ENCODE measurements around the gene KCNH2.

DNA sequence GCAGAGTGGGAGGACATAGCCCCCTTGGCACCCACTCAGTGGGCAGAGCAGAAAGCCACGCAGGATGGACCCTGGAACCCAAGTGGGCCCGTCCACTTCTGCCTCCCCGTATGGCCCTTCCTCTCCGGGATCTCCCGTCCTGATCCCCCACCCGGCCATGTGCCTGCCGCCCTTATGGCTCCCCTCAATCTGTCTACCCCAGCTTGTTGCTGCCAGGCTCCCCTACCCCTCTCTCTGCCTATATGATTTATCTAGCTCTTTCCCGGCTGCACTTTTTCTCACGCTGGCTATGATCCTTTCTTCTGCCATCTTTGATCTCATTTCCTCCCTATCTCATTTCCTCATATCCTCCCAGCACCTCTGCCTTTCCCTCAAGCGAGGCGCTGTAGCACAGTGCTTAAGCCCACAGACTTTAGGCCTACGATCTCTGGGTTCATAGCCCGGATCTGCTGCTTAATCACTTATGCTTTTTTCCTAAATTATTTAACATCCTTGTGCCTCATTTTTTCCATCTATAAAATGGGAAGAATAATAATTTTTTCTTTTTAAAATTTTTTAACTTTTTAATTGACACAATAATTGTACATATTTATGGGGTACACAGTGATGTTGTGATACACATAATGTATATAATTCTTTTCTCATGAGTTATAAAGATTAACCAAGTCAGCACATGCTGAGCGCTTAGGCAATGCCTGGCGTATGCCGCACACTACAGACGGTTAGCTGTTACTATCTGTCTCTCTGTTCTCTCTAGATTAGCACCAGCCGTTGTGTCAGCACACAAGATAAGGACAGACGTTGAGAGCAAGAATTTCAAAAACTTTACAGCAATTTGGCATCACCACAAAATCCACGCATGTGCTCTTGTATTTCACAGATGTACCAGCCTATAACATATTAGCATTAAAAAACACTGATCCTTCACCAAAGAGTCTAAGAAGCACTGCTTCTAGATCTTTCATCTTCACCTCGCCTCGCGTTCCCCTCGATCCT is 18.1 kb downstream of the KCNH2 start:
- TF ChIP-seq, protein P1, sequence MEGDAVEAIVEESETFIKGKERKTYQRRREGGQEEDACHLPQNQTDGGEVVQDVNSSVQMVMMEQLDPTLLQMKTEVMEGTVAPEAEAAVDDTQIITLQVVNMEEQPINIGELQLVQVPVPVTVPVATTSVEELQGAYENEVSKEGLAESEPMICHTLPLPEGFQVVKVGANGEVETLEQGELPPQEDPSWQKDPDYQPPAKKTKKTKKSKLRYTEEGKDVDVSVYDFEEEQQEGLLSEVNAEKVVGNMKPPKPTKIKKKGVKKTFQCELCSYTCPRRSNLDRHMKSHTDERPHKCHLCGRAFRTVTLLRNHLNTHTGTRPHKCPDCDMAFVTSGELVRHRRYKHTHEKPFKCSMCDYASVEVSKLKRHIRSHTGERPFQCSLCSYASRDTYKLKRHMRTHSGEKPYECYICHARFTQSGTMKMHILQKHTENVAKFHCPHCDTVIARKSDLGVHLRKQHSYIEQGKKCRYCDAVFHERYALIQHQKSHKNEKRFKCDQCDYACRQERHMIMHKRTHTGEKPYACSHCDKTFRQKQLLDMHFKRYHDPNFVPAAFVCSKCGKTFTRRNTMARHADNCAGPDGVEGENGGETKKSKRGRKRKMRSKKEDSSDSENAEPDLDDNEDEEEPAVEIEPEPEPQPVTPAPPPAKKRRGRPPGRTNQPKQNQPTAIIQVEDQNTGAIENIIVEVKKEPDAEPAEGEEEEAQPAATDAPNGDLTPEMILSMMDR (conservative IDR thresholded peaks at IDR 0.05 in 1 of 2, IDR thresholded peaks at IDR 0.05 in 1 of 2; ENCODE audit: extremely low read depth in 1 of 2, insufficient read depth in 1 of 2, low read depth in 1 of 2, low read length in 2 of 2) = no peak
- TF ChIP-seq EZH2 (IDR thresholded peaks at IDR 0.05; ENCODE audit: borderline replicate concordance, low read length) = no peak
